ENCODE data around the gene MINPP1.

MINPP1 gene

GRCh38 chr10:87560495-87561129 is 55.9 kb downstream of the MINPP1 start:
- peaks cover 3% of the 10 kb centered on the region; the same call in 1 of the 2 replicates for H3K4me1 ChIP-seq (ENCODE audit: control insufficient read depth, insufficient read depth, low read length)
- peaks cover 2% of the 10 kb centered on the region for H3K9me3 ChIP-seq (ENCODE audit: control insufficient read depth, insufficient read depth, low read length)

GRCh38 chr10:87562750-87563149 is 58.1 kb downstream of the MINPP1 start:
- no peak for DNase-seq (ENCODE audit: low read depth, low spot score)
- Histone ChIP-seq H3K4me1 (ENCODE audit: control insufficient read depth, insufficient read depth, low read length) (peaks cover 3% of the 10 kb centered on the region; the same call in 1 of the 2 replicates), H3K27ac (ENCODE audit: low read length) (no peak overlapping the region), H3K27me3 (ENCODE audit: control insufficient read depth, insufficient read depth, low read length) (no peaks in the 10 kb centered on the region), H3K9me3 (ENCODE audit: control insufficient read depth, insufficient read depth, low read length) (peaks cover 2% of the 10 kb centered on the region), H3K36me3 (ENCODE audit: control insufficient read depth, insufficient read depth, low read length) (0 out of 2 replicates have a peak, but pooled peaks cover 2% of the 10 kb centered on the region), H3K4me3 (ENCODE audit: low read length) (no peak overlapping the region)
- WGBS (ENCODE audit: insufficient coverage, insufficient read length) = 100% methylated on average over 1 of the region's 9 CpGs

More at GRCh38 chr10:87560495-87561129, 55.9 kb downstream of the MINPP1 start:
- Histone ChIP-seq H3K27ac (ENCODE audit: low read length) (no peak overlapping the region), H3K36me3 (ENCODE audit: control insufficient read depth, insufficient read depth, low read length) (0 out of 2 replicates have a peak, but pooled peaks cover 2% of the 10 kb centered on the region), H3K4me3 (ENCODE audit: low read length) (no peak overlapping the region), H3K27me3 (ENCODE audit: control insufficient read depth, insufficient read depth, low read length) (no peaks in the 10 kb centered on the region)
- no CpG with 5 or more reads among the region's 5 CpGs for WGBS (ENCODE audit: insufficient coverage, insufficient read length)
- DNase-seq (ENCODE audit: low read depth, low spot score) = no peak

DNA sequence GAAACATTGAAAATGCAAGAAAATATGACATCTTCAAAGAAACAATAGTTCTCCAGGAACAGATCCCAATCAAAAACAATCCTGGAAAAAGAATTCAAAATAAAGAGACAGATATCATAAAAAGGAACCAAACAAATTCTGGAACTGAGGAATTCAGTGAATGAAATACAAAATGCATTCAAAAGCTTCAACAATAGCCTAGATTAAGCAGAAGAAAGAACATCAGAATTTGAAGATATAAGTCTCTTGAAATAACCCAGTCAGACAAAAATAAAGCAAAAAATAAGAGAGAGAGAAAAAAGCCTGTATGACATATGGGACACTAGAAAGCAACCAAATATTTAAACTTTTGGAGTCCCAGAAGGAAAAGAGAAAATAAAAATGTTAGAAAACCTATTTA is 60.3 kb downstream of the MINPP1 start:
- Histone ChIP-seq H3K4me1 (ENCODE audit: control insufficient read depth, insufficient read depth, low read length) (no peaks in the 10 kb centered on the region), H3K36me3 (ENCODE audit: control insufficient read depth, insufficient read depth, low read length) (0 out of 2 replicates have a peak, but pooled peaks cover 2% of the 10 kb centered on the region), H3K4me3 (ENCODE audit: low read length) (no peak overlapping the region), H3K27ac (ENCODE audit: low read length) (no peak overlapping the region), H3K9me3 (ENCODE audit: control insufficient read depth, insufficient read depth, low read length) (peaks cover 2% of the 10 kb centered on the region), H3K27me3 (ENCODE audit: control insufficient read depth, insufficient read depth, low read length) (no peaks in the 10 kb centered on the region)
- DNase-seq (ENCODE audit: low read depth, low spot score) = no peak

DNA sequence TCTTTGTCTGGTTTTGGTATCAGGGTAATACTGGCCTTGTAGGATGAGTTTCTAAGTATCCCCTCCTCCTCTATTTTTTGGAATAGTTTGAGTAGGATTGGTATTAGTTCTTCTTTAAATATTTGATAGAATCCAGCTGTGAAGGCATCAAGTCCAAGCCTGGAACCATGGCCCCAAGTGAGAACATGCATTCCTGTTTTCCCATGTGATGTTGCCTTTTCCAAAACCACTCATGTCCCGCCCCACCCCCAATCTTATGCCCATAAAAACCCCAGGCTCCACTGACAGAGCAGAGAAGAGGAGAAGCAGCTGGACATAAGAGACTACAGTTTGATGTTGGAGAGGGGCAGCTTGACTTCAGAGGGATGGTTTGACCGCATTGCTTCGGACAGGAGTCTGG is 71.2 kb downstream of the MINPP1 start:
- Histone ChIP-seq H3K27me3 (ENCODE audit: control insufficient read depth, insufficient read depth, low read length) (no peaks in the 10 kb centered on the region), H3K4me1 (ENCODE audit: control insufficient read depth, insufficient read depth, low read length) (no peaks in the 10 kb centered on the region), H3K36me3 (ENCODE audit: control insufficient read depth, insufficient read depth, low read length) (no peaks in the 10 kb centered on the region), H3K9me3 (ENCODE audit: control insufficient read depth, insufficient read depth, low read length) (no peaks in the 10 kb centered on the region), H3K27ac (ENCODE audit: low read length) (no peak overlapping the region), H3K4me3 (ENCODE audit: low read length) (no peak overlapping the region)
- DNase-seq (ENCODE audit: low read depth, low spot score) = no peak
- no CpG with 5 or more reads among the region's 3 CpGs for WGBS (ENCODE audit: insufficient coverage, insufficient read length)

- Histone ChIP-seq H3K9me3 (ENCODE audit: control insufficient read depth, insufficient read depth, low read length) (no peaks in the 10 kb centered on the region), H3K4me3 (ENCODE audit: low read length) (no peak overlapping the region), H3K27me3 (ENCODE audit: control insufficient read depth, insufficient read depth, low read length) (no peaks in the 10 kb centered on the region), H3K36me3 (ENCODE audit: control insufficient read depth, insufficient read depth, low read length) (no peaks in the 10 kb centered on the region), H3K27ac (ENCODE audit: low read length) (no peak overlapping the region), H3K4me1 (ENCODE audit: control insufficient read depth, insufficient read depth, low read length) (no peaks in the 10 kb centered on the region)
- no CpG with 5 or more reads among the region's 5 CpGs for WGBS (ENCODE audit: insufficient coverage, insufficient read length)
- DNase-seq (ENCODE audit: low read depth, low spot score) = no peak
These were observed 73.6 kb downstream of the MINPP1 start for GRCh38 chr10:87578160-87578841.

DNA sequence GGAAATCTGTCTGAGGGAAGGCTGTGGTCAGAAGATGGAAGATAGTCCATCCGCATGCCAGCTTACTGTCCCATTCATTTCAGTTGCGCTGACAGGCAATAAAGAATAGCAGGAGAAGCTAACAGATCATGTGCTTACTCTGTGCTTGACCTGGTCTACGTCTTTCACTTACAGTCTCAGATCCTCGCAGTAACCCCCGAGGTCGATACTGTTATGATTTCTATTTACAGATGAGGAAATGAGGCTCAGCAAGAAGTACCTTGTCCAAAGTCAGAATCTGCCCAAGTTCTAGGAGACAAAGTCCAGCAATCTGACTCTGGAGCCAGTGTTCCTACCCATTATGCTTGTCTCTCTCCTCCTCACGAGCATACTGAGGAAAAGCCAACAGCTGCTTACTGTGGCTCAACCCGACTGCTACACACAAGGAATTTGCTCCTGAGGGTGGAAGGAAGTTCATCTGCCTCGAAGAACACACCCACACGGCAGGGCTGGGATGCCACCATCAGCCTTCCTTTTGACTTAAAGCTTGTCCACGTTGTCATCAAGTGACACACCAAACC is 74.2 kb downstream of the MINPP1 start:
- WGBS (ENCODE audit: insufficient coverage, insufficient read length) = no CpG with 5 or more reads among the region's 11 CpGs
- H3K27ac ChIP-seq (ENCODE audit: low read length) = no peak overlapping the region
- H3K4me3 ChIP-seq (ENCODE audit: low read length) = no peak overlapping the region
- DNase-seq (ENCODE audit: low read depth, low spot score) = no peak
- H3K27me3 ChIP-seq (ENCODE audit: control insufficient read depth, insufficient read depth, low read length) = no peaks in the 10 kb centered on the region
- no peaks in the 10 kb centered on the region for H3K9me3 ChIP-seq (ENCODE audit: control insufficient read depth, insufficient read depth, low read length)
- H3K36me3 ChIP-seq (ENCODE audit: control insufficient read depth, insufficient read depth, low read length) = no peaks in the 10 kb centered on the region
- no peaks in the 10 kb centered on the region for H3K4me1 ChIP-seq (ENCODE audit: control insufficient read depth, insufficient read depth, low read length)

DNA sequence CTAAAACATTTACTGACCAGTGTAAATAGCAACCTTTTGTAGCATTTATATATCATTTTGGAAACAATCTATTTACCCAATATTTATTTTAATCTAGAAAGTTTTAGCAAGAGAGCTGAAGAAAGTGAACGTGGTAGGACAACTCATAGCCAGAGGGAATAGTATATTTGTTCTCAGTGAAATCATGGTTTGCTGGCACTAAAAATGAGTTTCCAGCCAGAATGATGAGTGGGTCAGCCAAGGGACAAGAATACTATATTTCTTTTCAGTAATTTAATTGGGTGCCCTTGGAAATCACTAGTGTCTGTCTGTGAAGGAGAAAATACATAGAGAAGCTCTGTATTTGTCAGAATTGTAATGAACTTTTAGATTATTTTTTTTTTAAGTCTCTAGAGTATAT is 74.9 kb downstream of the MINPP1 start:
- H3K27ac ChIP-seq (ENCODE audit: low read length) = no peak overlapping the region
- no peaks in the 10 kb centered on the region for H3K27me3 ChIP-seq (ENCODE audit: control insufficient read depth, insufficient read depth, low read length)
- no CpG with 5 or more reads among the region's 1 CpG for WGBS (ENCODE audit: insufficient coverage, insufficient read length)
- no peaks in the 10 kb centered on the region for H3K4me1 ChIP-seq (ENCODE audit: control insufficient read depth, insufficient read depth, low read length)
- no peaks in the 10 kb centered on the region for H3K9me3 ChIP-seq (ENCODE audit: control insufficient read depth, insufficient read depth, low read length)
- no peaks in the 10 kb centered on the region for H3K36me3 ChIP-seq (ENCODE audit: control insufficient read depth, insufficient read depth, low read length)
- no peak overlapping the region for H3K4me3 ChIP-seq (ENCODE audit: low read length)
- no peak for DNase-seq (ENCODE audit: low read depth, low spot score)

- Histone ChIP-seq H3K4me1 (ENCODE audit: control insufficient read depth, insufficient read depth, low read length) (no peaks in the 10 kb centered on the region), H3K4me3 (ENCODE audit: low read length) (no peak overlapping the region), H3K36me3 (ENCODE audit: control insufficient read depth, insufficient read depth, low read length) (no peaks in the 10 kb centered on the region), H3K27me3 (ENCODE audit: control insufficient read depth, insufficient read depth, low read length) (no peaks in the 10 kb centered on the region), H3K27ac (ENCODE audit: low read length) (no peak overlapping the region), H3K9me3 (ENCODE audit: control insufficient read depth, insufficient read depth, low read length) (no peaks in the 10 kb centered on the region)
- DNase-seq (ENCODE audit: low read depth, low spot score) = no peak
- no CpG with 5 or more reads among the region's 1 CpG for WGBS (ENCODE audit: insufficient coverage, insufficient read length)
These were observed 75.3 kb downstream of the MINPP1 start for GRCh38 chr10:87580016-87580415.

DNA sequence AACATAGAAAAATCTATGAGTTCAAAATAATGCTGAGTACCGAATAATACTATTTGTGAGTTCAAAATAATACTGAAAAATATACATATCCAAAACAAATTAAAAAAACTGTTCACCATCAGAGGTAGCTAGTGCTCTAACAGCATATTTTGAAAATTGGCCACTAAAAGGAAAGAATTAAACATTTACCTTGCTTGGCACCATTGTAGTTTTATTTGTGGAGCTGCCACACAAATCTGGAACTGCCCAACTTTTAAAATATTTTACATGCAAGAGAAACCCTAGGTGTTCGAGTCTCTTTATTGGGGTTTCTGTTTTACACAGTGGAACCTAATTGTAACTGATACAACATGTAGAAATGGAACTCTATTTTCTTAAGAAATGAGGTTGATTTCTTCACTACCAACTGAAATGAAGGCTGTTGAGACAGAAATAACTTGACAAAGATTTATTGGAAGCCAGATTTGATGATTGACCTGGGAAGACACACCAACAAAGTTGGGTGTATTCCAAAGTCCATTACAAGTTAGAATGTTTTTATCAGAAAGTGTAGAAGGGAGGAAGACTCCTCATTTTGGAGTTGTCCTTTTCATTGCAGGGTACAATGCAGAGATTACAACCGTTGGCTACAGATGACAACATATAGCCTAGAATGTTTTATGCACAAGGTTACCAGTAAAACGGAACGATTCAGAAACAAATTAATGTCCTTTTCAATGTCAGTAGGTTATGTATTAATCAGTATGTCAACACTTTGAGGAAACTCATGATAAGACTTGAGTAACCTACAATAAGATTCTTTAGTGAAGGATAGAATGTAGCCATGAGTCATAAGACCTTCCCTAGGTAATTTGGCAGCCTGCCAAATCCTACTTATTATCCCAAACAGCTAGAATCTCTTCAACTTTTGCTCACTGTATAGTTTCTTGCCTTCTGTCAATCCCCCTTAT is 81.1 kb downstream of the MINPP1 start:
- no peaks in the 10 kb centered on the region for H3K36me3 ChIP-seq (ENCODE audit: control insufficient read depth, insufficient read depth, low read length)
- no peak overlapping the region for H3K27ac ChIP-seq (ENCODE audit: low read length)
- H3K27me3 ChIP-seq (ENCODE audit: control insufficient read depth, insufficient read depth, low read length) = no peaks in the 10 kb centered on the region
- H3K9me3 ChIP-seq (ENCODE audit: control insufficient read depth, insufficient read depth, low read length) = no peaks in the 10 kb centered on the region
- H3K4me3 ChIP-seq (ENCODE audit: low read length) = no peak overlapping the region
- WGBS (ENCODE audit: insufficient coverage, insufficient read length) = no CpG with 5 or more reads among the region's 5 CpGs
- no peak for DNase-seq (ENCODE audit: low read depth, low spot score)
- H3K4me1 ChIP-seq (ENCODE audit: control insufficient read depth, insufficient read depth, low read length) = no peaks in the 10 kb centered on the region

DNA sequence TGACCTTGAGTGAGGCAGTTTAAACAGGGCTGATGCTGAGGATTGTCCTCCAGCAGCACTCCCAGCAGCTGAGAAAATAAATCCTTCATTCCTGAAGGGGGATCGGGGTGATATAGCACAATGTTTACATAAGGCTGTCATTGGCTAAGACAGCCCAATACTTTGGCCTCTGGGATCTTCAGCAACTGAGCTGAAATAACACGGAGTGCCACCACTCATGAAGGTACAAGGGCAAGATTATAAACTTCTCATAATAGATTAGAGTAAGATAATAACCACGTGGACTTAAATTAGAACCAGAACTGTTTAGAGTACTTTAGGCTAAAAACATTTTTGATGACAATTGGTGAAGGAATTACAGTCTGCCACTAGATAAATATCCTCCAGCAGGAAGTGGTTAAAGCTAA is 85.0 kb downstream of the MINPP1 start:
- no peak overlapping the region for H3K4me3 ChIP-seq (ENCODE audit: low read length)
- no peaks in the 10 kb centered on the region for H3K9me3 ChIP-seq (ENCODE audit: control insufficient read depth, insufficient read depth, low read length)
- H3K36me3 ChIP-seq (ENCODE audit: control insufficient read depth, insufficient read depth, low read length) = no peaks in the 10 kb centered on the region
- no peaks in the 10 kb centered on the region for H3K4me1 ChIP-seq (ENCODE audit: control insufficient read depth, insufficient read depth, low read length)
- no CpG with 5 or more reads among the region's 3 CpGs for WGBS (ENCODE audit: insufficient coverage, insufficient read length)
- H3K27me3 ChIP-seq (ENCODE audit: control insufficient read depth, insufficient read depth, low read length) = no peaks in the 10 kb centered on the region
- DNase-seq (ENCODE audit: low read depth, low spot score) = no peak
- H3K27ac ChIP-seq (ENCODE audit: low read length) = no peak overlapping the region

All from iPS DF 6.9 (cell line).